Loucy (cell line): ENCODE measurements around the gene DGAT2.

Experiments used
- H2AFZ ChIP-seq: fragments of 200-600 bp; sonication (generic); 2 replicates; pipeline ENCODE4 v1.6.0; 2016; ENCODE audit warnings: antibody characterized with exemption, mild to moderate bottlenecking, low read length, moderate library complexity
- H3F3A ChIP-seq: fragments of 200-600 bp; 2 replicates; pipeline ENCODE4 v1.6.0; 2016; ENCODE audit warnings: antibody characterized with exemption, low read depth, mild to moderate bottlenecking
- H3K27me3 ChIP-seq: fragments of 200-600 bp; sonication (generic); 2 replicates; pipeline ENCODE4 v1.6.1; 2014; ENCODE audit warnings: low read length, mild to moderate bottlenecking; ENCODE audit not compliant: insufficient read depth, poor library complexity, severe bottlenecking
- H3K36me3 ChIP-seq: fragments of 200-600 bp; sonication (generic); 2 replicates; pipeline ENCODE4 v1.6.1; 2016; ENCODE audit warnings: low read length; ENCODE audit not compliant: insufficient read depth
- H3K4me1 ChIP-seq: fragments of 200-600 bp; sonication (generic); 2 replicates; pipeline ENCODE4 v1.5.1; 2014; ENCODE audit warnings: low read length, mild to moderate bottlenecking; ENCODE audit not compliant: insufficient read depth, poor library complexity, severe bottlenecking
- H3K4me2 ChIP-seq: fragments of 200-600 bp; sonication (generic); 2 replicates; pipeline ENCODE4 v1.6.0; 2014; ENCODE audit warnings: antibody characterized with exemption, low read length, low read depth, mild to moderate bottlenecking; ENCODE audit not compliant: poor library complexity, severe bottlenecking
- H3K4me3 ChIP-seq: fragments of 200-600 bp; sonication (generic); 2 replicates; pipeline ENCODE4 v1.5.1; 2014; ENCODE audit warnings: low read length, mild to moderate bottlenecking, mixed read lengths; ENCODE audit not compliant: poor library complexity, severe bottlenecking
- H3K79me2 ChIP-seq: fragments of 200-600 bp; sonication (generic); 2 replicates; pipeline ENCODE4 v1.6.1; 2014; ENCODE audit warnings: low read length; ENCODE audit not compliant: insufficient read depth
- H3K9ac ChIP-seq: fragments of 200-600 bp; sonication (generic); 2 replicates; pipeline ENCODE4 v1.6.0; 2014; ENCODE audit warnings: mild to moderate bottlenecking, low read depth, low read length, moderate library complexity; ENCODE audit not compliant: poor library complexity, severe bottlenecking
- H3K9me2 ChIP-seq: fragments of 200-600 bp; sonication (generic); replicated peaks from 2 replicates; pipeline ENCODE4 v1.6.1; 2016; ENCODE audit warnings: low read depth, low read length, mixed read lengths
- H3K9me3 ChIP-seq: fragments of 200-600 bp; sonication (generic); 2 replicates; pipeline ENCODE4 v1.6.1; 2014; ENCODE audit warnings: mild to moderate bottlenecking, antibody characterized with exemption, low read length, low read depth; ENCODE audit not compliant: insufficient read depth
- H4K20me1 ChIP-seq: fragments of 200-600 bp; sonication (generic); 2 replicates; pipeline ENCODE4 v1.6.0; 2014; ENCODE audit warnings: antibody characterized with exemption, low read length, mild to moderate bottlenecking; ENCODE audit not compliant: insufficient read depth, poor library complexity, severe bottlenecking
- EZH2phosphoT487 ChIP-seq: fragments of 200-600 bp; IDR thresholded peaks from 2 replicates; pipeline ENCODE4 v1.6.1; 2018; ENCODE audit warnings: antibody characterized with exemption, mild to moderate bottlenecking, moderate library complexity, borderline replicate concordance
- TF ChIP-seq, protein P1 (sequence below): fragments of 200-600 bp; sonication (generic); conservative IDR thresholded peaks from 2 replicates; pipeline ENCODE4 v1.5.1; 2014; ENCODE audit warnings: mild to moderate bottlenecking, antibody characterized with exemption, low read length

The DGAT2 gene

GRCh38 chr11:75801362-75802020 is 32.9 kb downstream of the DGAT2 start:
- Histone ChIP-seq H4K20me1 (no peaks in the 10 kb centered on the region), H3K4me2 (peak overlapping the region; percentile 35)

GRCh38 chr11:75802021-75802912 is 33.7 kb downstream of the DGAT2 start:
- H3K79me2 ChIP-seq: no peaks in the 10 kb centered on the region
- no peaks in the 10 kb centered on the region for H3K9me2 ChIP-seq
- H3K27me3 ChIP-seq: no peaks in the 10 kb centered on the region
- no peak overlapping the region for H2AFZ ChIP-seq
- no peaks in the 10 kb centered on the region for H3K36me3 ChIP-seq
- H3K4me2 ChIP-seq: peak overlapping the region; percentile 35
- no peaks in the 10 kb centered on the region for H3F3A ChIP-seq
- H3K9ac ChIP-seq: no peak overlapping the region
- no peak for TF ChIP-seq EZH2phosphoT487
- TF ChIP-seq, protein P1, sequence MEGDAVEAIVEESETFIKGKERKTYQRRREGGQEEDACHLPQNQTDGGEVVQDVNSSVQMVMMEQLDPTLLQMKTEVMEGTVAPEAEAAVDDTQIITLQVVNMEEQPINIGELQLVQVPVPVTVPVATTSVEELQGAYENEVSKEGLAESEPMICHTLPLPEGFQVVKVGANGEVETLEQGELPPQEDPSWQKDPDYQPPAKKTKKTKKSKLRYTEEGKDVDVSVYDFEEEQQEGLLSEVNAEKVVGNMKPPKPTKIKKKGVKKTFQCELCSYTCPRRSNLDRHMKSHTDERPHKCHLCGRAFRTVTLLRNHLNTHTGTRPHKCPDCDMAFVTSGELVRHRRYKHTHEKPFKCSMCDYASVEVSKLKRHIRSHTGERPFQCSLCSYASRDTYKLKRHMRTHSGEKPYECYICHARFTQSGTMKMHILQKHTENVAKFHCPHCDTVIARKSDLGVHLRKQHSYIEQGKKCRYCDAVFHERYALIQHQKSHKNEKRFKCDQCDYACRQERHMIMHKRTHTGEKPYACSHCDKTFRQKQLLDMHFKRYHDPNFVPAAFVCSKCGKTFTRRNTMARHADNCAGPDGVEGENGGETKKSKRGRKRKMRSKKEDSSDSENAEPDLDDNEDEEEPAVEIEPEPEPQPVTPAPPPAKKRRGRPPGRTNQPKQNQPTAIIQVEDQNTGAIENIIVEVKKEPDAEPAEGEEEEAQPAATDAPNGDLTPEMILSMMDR: no peak
- H4K20me1 ChIP-seq: no peaks in the 10 kb centered on the region
- H3K9me3 ChIP-seq: no peaks in the 10 kb centered on the region
- H3K4me1 ChIP-seq: peaks cover 15% of the 10 kb centered on the region
- no peak overlapping the region for H3K4me3 ChIP-seq

More at GRCh38 chr11:75801362-75802020, 32.9 kb downstream of the DGAT2 start:
- no peaks in the 10 kb centered on the region for H3K9me3 ChIP-seq
- no peaks in the 10 kb centered on the region for H3K27me3 ChIP-seq
- H3K79me2 ChIP-seq: no peaks in the 10 kb centered on the region
- no peak overlapping the region for H3K4me3 ChIP-seq
- H3K4me1 ChIP-seq: peaks cover 15% of the 10 kb centered on the region
- H3K36me3 ChIP-seq: no peaks in the 10 kb centered on the region
- H3K9ac ChIP-seq: no peak overlapping the region
- H2AFZ ChIP-seq: peak overlapping the region; percentile 29
- H3F3A ChIP-seq: no peaks in the 10 kb centered on the region
- no peak for TF ChIP-seq EZH2phosphoT487
- TF ChIP-seq, protein P1: no peak
- H3K9me2 ChIP-seq: no peaks in the 10 kb centered on the region

DNA sequence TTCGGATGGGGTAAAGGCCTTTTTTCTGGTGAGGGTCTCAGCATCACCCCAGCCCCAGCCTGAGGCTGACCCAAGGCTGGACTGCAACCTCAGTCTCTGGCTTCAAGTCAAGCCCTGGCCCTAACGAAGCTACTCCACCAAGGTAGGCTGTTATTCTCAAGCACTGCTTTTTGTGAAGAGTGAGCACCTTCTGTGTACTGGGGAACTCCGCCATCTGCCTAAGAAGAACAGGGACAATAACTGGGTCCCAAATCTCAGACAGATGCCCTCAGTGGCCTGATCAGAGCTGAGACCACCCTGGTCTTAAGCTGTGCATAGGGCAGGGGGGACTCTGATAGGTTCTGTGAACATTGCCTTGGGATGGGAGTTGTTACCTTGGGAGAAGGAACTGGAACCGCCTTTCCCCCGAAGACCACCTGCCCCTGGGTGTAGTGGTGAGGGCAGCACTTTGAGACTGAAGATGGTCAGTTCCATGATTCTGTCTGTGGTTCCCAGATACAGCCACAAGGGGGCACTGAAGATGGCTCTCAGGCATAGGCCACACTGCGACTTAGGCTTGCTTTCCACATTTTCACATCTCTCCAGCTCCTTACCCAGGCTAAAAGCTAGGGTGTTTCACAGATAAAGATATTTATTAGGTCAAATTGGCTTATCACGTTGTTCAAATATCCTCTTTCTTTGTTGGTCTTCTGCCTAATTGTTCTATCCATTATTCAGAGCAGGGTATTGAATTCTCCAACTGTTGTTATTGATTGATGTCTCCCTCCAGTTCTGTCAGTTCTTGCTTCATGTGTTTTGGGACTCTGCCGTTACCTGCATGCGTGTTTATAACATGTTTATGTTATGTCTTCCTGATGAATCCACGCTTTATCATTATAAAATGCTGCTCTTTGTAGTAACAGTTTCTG is 34.6 kb downstream of the DGAT2 start:
- Histone ChIP-seq H3K9me2 (no peaks in the 10 kb centered on the region), H3K79me2 (no peaks in the 10 kb centered on the region), H3K4me2 (no peak overlapping the region), H3K36me3 (no peaks in the 10 kb centered on the region), H3F3A (no peaks in the 10 kb centered on the region), H4K20me1 (no peaks in the 10 kb centered on the region), H3K4me1 (peaks cover 15% of the 10 kb centered on the region), H2AFZ (0 out of 2 replicates have a peak overlapping the region, but pooled peaks have one; percentile 31), H3K9me3 (no peaks in the 10 kb centered on the region), H3K4me3 (no peak overlapping the region), H3K9ac (no peak overlapping the region), H3K27me3 (no peaks in the 10 kb centered on the region)
- TF ChIP-seq, protein P1: peak; percentile 94
- no peak for TF ChIP-seq EZH2phosphoT487
